ENCODE measurements around the gene NXN.
"Not testable (repeated sequence)": the region's sequence is repeated elsewhere in the genome, so short reads cannot be mapped to it uniquely, and the experiment has no call there.

NXN gene

GRCh38 chr17:881778-882177, 97.8 kb downstream of the NXN start:
- DNase-seq = no peak

GRCh38 chr17:880443-881269, 98.9 kb downstream of the NXN start:
- no peak for DNase-seq

- DNase-seq = no peak
Observed at GRCh38 chr17:879546-880442, 99.8 kb downstream of the NXN start.

GRCh38 chr17:877630-878029, 101.9 kb downstream of the NXN start:
- no peak for DNase-seq

GRCh38 chr17:876272-876671, 103.3 kb downstream of the NXN start:
- DNase-seq = no peak

- DNase-seq = not testable (repeated sequence)
Observed at GRCh38 chr17:874590-874989, 105.0 kb downstream of the NXN start.

- DNase-seq = no peak
Observed at GRCh38 chr17:872855-873254, 106.7 kb downstream of the NXN start.

GRCh38 chr17:871751-872519, 107.6 kb downstream of the NXN start:
- DNase-seq = no peak

GRCh38 chr17:869567-870525, 109.7 kb downstream of the NXN start:
- DNase-seq = no peak

- DNase-seq = no peak
Observed at GRCh38 chr17:869086-869485, 110.5 kb downstream of the NXN start.

GRCh38 chr17:867896-868489, 111.6 kb downstream of the NXN start:
- DNase-seq = no peak

GRCh38 chr17:867238-867637, 112.3 kb downstream of the NXN start:
- not testable (repeated sequence) for DNase-seq

GRCh38 chr17:866568-867103, 112.9 kb downstream of the NXN start:
- DNase-seq = no peak

- DNase-seq = no peak
Observed at GRCh38 chr17:864315-864714, 115.3 kb downstream of the NXN start.

GRCh38 chr17:863880-864279, 115.7 kb downstream of the NXN start:
- no peak for DNase-seq

- no peak for DNase-seq
Observed at GRCh38 chr17:862582-862981, 117.0 kb downstream of the NXN start.

- no peak for DNase-seq
Observed at GRCh38 chr17:861364-861763, 118.2 kb downstream of the NXN start.

- no peak for DNase-seq
Observed at GRCh38 chr17:860805-861204, 118.8 kb downstream of the NXN start.

GRCh38 chr17:859824-860195, 119.8 kb downstream of the NXN start:
- DNase-seq = no peak

GRCh38 chr17:859061-859823, 120.3 kb downstream of the NXN start:
- DNase-seq = no peak

- DNase-seq = no peak
Observed at GRCh38 chr17:856149-856548, 123.4 kb downstream of the NXN start.

All from NCI-H1436 treated with DMSO at 0.1 percent for 48 hours (cell line).